ENCODE measurements around the gene OR4F15. TPM values are rescaled to one million over a fixed set of nuclear protein-coding genes. Genes with fewer than 3 reads are reported as not detected.
"Not testable (repeated sequence)": the region's sequence is repeated elsewhere in the genome, so short reads cannot be mapped to it uniquely, and the experiment has no call there.

OR4F15 gene, protein sequence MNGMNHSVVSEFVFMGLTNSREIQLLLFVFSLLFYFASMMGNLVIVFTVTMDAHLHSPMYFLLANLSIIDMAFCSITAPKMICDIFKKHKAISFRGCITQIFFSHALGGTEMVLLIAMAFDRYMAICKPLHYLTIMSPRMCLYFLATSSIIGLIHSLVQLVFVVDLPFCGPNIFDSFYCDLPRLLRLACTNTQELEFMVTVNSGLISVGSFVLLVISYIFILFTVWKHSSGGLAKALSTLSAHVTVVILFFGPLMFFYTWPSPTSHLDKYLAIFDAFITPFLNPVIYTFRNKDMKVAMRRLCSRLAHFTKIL
- polyA plus RNA-seq = not detected

DNA sequence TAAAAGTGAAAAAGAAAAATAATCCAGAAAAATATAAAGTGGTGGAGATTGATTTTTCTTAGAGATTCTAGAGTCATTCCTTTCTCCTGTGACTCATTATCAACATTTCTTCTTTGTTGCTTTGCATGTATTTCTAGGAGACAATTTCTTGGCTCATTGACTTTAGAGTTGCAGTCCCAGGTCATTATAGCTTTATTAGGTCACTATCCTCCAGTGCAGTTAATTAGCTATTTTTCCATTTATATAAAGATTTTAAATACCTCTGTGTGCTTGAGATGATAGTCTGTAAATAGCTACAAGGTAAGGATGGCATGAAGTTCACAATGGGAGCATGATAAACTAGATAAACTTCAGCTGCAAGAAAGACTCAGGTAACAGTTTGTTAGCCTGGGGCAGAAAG is at the start of gene OR4F15:
TSS of gene OR4F15 (plus strand) at position 301 of the 400 bp plus-strand sequence. CDS start 5,985 bp downstream, outside the sequence.
- H3K9me3 Mint-ChIP-seq = peaks cover 0 to 7% (median 0%) of the 10 kb centered on the region in 6 donors
- H3K4me1 Mint-ChIP-seq = no peaks in the 10 kb centered on the region
- no peak for DNase-seq
- no peak within 1 kb of the TSS for H3K4me3 Mint-ChIP-seq
- H3K27ac Mint-ChIP-seq = no peak within 1 kb of the TSS
- peaks cover 5 to 20% (median 13%) of the 10 kb centered on the region in 3 donors for H3K27me3 Mint-ChIP-seq (ENCODE audit: low read depth in 3 of 3)
- no peaks in the 10 kb centered on the region for H3K36me3 Mint-ChIP-seq

DNA sequence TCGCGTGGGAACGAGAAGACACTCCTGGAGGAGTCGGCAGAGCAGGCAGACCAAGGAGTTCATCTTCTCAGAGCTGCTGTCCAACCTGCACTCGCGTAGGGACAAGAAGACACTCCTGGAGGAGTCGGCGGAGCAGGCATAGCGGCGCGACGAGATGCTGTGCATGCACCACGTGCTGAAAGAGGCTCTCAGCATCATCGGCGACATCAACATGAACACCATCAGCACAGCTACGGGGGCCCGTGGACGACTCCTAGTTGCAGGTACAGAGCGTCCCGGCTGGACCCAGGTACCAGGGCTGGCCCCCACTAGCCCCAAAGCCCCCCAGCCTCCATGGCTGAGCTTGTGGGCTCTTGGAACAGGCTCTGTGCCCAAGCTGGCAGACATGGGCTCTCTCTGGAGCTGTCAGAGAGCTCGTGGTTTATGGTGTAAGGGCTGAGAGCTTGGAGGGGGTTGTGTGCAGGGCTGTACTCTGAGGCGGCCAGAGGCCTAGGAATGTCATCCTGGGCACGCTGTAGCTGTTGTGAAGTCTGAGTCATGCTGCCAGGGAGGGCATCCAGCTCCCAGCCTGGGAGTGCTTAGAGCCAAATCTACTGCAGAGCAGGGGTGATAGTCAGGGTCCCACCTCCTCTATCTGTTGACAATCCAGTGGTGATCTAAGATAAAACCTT is 47.2 kb upstream of the OR4F15 start:
- H3K4me3 Mint-ChIP-seq; H3K36me3 Mint-ChIP-seq; DNase-seq; H3K9me3 Mint-ChIP-seq; H3K4me1 Mint-ChIP-seq; H3K27ac Mint-ChIP-seq; H3K27me3 Mint-ChIP-seq (ENCODE audit: low read depth in 3 of 3): not testable (repeated sequence)

DNA sequence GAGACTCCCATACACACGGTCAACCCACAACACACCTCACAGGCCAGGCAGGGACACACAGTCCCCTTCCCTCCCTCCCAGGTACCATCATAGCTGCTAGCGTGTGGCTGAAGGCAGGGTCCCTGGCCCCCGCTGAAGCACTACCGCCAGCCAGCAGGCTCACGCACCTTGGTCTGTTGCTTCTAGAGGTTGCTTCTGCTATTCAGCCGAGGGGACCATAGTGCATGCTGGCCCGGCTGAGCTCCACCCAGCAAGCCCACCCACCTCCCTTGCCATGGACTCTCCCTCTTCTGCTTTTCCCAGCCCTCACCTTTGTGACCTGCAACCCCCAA is 46.7 kb upstream of the OR4F15 start:
- H3K27me3 Mint-ChIP-seq (ENCODE audit: low read depth in 3 of 3); DNase-seq; H3K9me3 Mint-ChIP-seq; H3K4me3 Mint-ChIP-seq; H3K27ac Mint-ChIP-seq; H3K36me3 Mint-ChIP-seq; H3K4me1 Mint-ChIP-seq: not testable (repeated sequence)

DNA sequence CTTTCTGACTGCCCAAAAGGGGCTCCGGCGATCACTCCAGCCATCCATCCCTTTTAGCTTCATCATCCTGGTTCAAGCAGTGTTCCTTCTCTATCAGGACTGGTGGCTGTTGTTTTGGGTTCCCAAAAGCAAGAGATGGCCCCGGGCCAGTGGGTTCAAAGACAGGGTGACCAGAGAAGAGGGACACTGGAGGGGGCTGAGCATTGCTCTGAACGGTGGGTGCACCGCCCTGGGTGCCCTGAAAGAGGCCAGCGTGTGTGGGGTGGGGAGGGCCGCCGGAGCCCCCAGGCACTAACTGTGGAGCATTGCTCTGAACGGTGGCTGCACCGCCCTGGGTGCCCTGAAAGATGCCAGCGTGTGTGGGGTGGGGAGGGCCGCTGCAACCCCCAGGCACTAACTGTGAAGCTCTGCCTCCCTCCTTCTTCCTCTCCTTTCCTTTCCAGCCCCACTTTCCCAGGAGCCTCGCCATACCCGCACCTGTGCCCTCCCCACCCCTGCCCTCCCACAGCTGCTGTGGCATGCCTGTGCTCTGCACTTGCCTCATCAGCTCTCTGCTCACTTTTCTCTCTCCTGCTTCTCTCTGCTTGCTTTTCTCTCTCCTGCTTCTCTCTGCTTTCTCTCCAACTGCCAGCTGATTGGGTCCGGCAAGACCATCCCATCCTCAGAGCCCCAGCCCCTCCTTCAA is 46.1 kb upstream of the OR4F15 start:
- Mint-ChIP-seq H3K36me3 (no peaks in the 10 kb centered on the region), H3K9me3 (peaks cover 0 to 2% (median 0%) of the 10 kb centered on the region in 6 donors), H3K4me3 (no peak overlapping the region), H3K4me1 (no peaks in the 10 kb centered on the region), H3K27me3 (ENCODE audit: low read depth in 3 of 3) (no peaks in the 10 kb centered on the region), H3K27ac (no peak overlapping the region)
- no peak for DNase-seq

- not testable (repeated sequence) for H3K4me1 Mint-ChIP-seq; H3K4me3 Mint-ChIP-seq; DNase-seq; H3K27me3 Mint-ChIP-seq (ENCODE audit: low read depth in 3 of 3); H3K36me3 Mint-ChIP-seq; H3K9me3 Mint-ChIP-seq; H3K27ac Mint-ChIP-seq
These were observed 44.8 kb upstream of the OR4F15 start for GRCh38 chr15:101767083-101767640.

- Mint-ChIP-seq H3K4me3 (no peak overlapping the region), H3K27ac (no peak overlapping the region), H3K36me3 (no peaks in the 10 kb centered on the region), H3K9me3 (no peaks in the 10 kb centered on the region), H3K27me3 (ENCODE audit: low read depth in 3 of 3) (peaks cover 0 to 4% (median 3%) of the 10 kb centered on the region in 3 donors), H3K4me1 (no peaks in the 10 kb centered on the region)
- DNase-seq = no peak
These were observed 39.1 kb upstream of the OR4F15 start for GRCh38 chr15:101772921-101773320.

DNA sequence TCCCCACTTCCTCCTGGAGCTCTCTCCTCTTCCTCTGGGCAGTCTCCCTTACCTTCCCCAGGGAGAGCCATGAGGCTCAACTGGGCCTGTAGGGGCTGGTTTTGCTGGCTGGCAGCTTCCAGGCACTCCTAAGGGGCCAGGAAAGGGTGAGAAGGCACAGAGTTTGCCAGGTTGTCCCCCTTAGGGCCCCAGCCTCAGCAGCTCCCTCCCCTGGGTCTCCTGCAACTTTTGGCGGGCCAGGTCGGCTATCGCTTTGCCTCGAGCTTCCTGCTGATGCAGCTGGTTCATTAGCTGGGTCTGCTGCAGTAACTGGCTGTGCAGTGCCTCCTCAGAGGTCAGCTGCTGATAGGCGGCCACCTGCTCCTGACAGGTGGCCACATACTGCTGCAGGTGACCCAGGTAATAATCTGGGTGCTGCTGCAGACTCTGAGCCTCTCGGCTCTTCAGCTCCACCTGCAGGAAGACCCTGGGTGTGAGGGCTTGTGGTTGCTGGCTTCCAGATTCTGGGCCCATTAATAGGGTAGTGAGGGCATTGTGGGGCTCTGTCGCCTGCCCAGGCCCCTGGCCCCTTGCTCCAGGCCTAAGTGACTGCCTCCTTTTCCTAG is 38.4 kb upstream of the OR4F15 start:
- Mint-ChIP-seq H3K4me3 (no peak overlapping the region), H3K4me1 (no peaks in the 10 kb centered on the region), H3K36me3 (no peaks in the 10 kb centered on the region), H3K27ac (no peak overlapping the region), H3K27me3 (ENCODE audit: low read depth in 3 of 3) (peaks cover 0 to 4% (median 3%) of the 10 kb centered on the region in 3 donors), H3K9me3 (no peaks in the 10 kb centered on the region)
- no peak for DNase-seq

- Mint-ChIP-seq H3K27me3 (ENCODE audit: low read depth in 3 of 3) (peaks cover 4 to 8% (median 6%) of the 10 kb centered on the region in 3 donors), H3K4me3 (no peak overlapping the region), H3K9me3 (no peaks in the 10 kb centered on the region), H3K27ac (no peak overlapping the region), H3K4me1 (no peaks in the 10 kb centered on the region), H3K36me3 (no peaks in the 10 kb centered on the region)
- no peak for DNase-seq
These were observed 36.9 kb upstream of the OR4F15 start for GRCh38 chr15:101775136-101775535.

DNA sequence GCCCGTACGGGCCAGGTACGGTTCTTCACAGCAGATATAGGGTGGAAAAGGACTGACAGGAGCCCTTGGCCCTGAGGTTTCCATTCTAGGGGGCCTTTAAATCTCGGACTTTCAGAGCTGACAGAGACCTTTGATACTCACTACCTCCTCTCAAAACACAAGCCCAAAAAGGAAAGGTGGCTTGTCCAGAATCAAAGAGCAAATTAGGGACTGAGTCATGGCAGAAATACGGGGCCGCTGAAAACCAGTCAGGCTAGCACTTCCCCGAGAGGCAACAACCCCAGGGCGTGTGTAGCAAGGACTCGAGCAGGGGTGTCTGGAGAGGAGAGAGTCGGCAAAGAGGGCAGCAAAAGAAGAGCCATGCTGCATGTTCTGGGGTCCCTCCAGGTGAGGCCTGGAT is 33.4 kb upstream of the OR4F15 start:
- not testable (repeated sequence) for H3K4me1 Mint-ChIP-seq, H3K27ac Mint-ChIP-seq, H3K4me3 Mint-ChIP-seq, DNase-seq, H3K9me3 Mint-ChIP-seq, H3K36me3 Mint-ChIP-seq
- peaks cover under 1 to 14% (median 6%) of the 10 kb centered on the region in 3 donors for H3K27me3 Mint-ChIP-seq (ENCODE audit: low read depth in 3 of 3)

DNA sequence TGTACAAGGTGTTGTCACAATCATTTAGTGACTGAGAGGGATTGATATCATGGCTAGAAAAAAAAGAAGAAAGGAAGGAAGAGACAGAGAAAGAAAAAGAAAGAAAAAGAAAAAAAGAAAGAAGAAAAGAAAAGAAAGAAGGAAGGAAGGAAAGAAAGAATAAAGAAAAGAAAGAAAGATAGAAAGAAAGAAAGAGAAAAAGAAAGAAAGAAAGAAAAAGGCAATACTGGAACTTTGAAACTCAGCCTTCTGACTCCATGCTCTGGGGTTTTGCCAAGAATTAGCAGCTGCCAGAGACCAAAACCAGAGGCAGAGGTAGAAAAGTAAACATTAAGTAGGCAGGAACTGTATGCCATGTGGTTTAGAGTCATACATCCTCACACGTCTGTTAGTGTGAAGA is 31.8 kb upstream of the OR4F15 start:
- not testable (repeated sequence) for DNase-seq, H3K4me3 Mint-ChIP-seq, H3K4me1 Mint-ChIP-seq, H3K36me3 Mint-ChIP-seq, H3K9me3 Mint-ChIP-seq
- H3K27me3 Mint-ChIP-seq (ENCODE audit: low read depth in 3 of 3) = peaks cover 0 to 14% (median 9%) of the 10 kb centered on the region in 3 donors
- H3K27ac Mint-ChIP-seq = peak overlapping the region in 1 of 6 donors; percentile 27

GRCh38 chr15:101781928-101782327 is 30.1 kb upstream of the OR4F15 start:
- no peaks in the 10 kb centered on the region for H3K9me3 Mint-ChIP-seq
- no peaks in the 10 kb centered on the region for H3K4me1 Mint-ChIP-seq
- peaks cover 0 to 14% (median 9%) of the 10 kb centered on the region in 3 donors for H3K27me3 Mint-ChIP-seq (ENCODE audit: low read depth in 3 of 3)
- H3K4me3 Mint-ChIP-seq = no peak overlapping the region
- no peak overlapping the region for H3K27ac Mint-ChIP-seq
- no peak for DNase-seq
- H3K36me3 Mint-ChIP-seq = no peaks in the 10 kb centered on the region

DNA sequence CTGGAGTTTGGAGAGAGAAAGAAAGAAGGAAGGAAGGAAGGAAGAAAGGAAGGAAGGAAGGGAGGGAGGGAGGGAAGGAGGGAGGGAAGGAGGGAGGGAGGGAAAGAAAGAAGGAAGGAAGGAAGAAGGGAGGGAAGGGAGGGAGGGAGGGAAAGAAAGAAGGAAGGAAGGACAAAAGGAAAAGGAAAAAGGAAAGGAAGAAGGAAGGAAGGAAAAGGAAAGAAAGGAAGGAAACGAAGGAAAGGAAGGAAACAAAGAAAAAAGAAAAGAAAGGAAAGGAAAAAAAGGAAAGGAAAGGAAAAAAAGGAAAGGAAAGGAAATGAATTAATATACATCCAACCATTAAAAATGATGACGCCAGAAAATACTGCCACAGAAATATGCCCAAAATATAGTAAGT is 27.4 kb upstream of the OR4F15 start:
- Mint-ChIP-seq H3K36me3 (no peaks in the 10 kb centered on the region), H3K4me3 (no peak overlapping the region), H3K27ac (no peak overlapping the region), H3K9me3 (no peaks in the 10 kb centered on the region), H3K4me1 (no peaks in the 10 kb centered on the region), H3K27me3 (ENCODE audit: low read depth in 3 of 3) (peaks cover 0 to 8% (median 8%) of the 10 kb centered on the region in 3 donors)
- DNase-seq = no peak

DNA sequence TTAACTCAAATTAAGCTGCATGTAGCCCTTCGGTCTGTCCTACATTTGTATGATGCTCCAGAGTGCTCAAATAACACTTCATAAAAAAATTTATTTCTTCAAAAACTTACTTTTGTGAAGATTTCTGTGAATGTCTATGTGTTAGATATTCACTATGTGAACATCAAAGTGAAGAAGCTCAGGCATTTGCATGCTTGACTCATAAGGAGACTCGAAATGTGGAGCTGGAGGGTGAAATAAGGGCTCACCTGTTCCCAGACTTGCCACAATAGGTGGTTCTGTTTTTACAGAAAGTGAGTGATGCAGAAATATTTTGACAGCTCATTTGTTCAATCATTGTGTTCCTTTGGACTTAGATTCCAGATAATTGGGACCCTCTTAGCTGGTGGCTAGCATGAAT is 25.6 kb upstream of the OR4F15 start:
- not testable (repeated sequence) for DNase-seq; H3K4me3 Mint-ChIP-seq; H3K4me1 Mint-ChIP-seq; H3K36me3 Mint-ChIP-seq; H3K9me3 Mint-ChIP-seq; H3K27me3 Mint-ChIP-seq (ENCODE audit: low read depth in 3 of 3); H3K27ac Mint-ChIP-seq

DNA sequence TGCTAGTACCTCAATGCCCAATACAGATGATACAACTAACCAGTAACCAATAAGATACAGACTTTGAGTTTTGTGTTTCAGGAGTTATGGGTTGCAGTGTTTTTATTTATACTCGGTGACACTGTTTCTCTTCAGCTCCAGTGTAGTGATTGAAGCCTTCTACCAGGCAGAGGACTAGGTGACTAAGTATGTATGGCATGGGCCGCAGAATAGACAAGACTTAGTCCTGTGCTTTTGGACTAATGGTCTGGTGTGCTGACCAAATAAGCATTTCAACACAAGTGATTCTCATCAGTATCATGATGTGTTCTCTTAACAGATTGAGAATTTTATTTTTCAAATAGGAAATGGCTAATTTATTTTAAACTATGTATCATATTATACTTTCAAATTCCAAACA is 24.0 kb upstream of the OR4F15 start:
- not testable (repeated sequence) for DNase-seq; H3K4me1 Mint-ChIP-seq; H3K9me3 Mint-ChIP-seq; H3K4me3 Mint-ChIP-seq; H3K27me3 Mint-ChIP-seq (ENCODE audit: low read depth in 3 of 3); H3K36me3 Mint-ChIP-seq; H3K27ac Mint-ChIP-seq

Measured in immature natural killer cell (primary cell).